Stimulated activated CD8-positive, alpha-beta memory T cell treated with anti-CD3 and anti-CD28 coated beads, Interleukin-4, amount 100 ng/mL, for 4 hours (primary cell): Measurements from ENCODE around the gene EIF4G1.
"Not testable (repeated sequence)": the region's sequence is repeated elsewhere in the genome, so short reads cannot be mapped to it uniquely, and the experiment has no call there.

ENCODE experiments used
- DNase-seq, 2 donors: peaks; one replicate each; pipeline ENCODE4 v3.0.0-alpha.2; 2020; ENCODE audit warnings: low read depth in 2 of 2, low spot score in 1 of 2

EIF4G1 gene

GRCh38 chr3:184314363-184314699, at the start of gene EIF4G1:
TSS of gene EIF4G1 (plus strand) at chr3:184314606. CDS start at chr3:184315797, 1,191 bp downstream.
- DNase-seq: peak; percentile 73 to 86

GRCh38 chr3:184267249-184267648, 47.2 kb upstream of the EIF4G1 start:
- not testable (repeated sequence) for DNase-seq

GRCh38 chr3:184272269-184272668, 42.1 kb upstream of the EIF4G1 start:
- no peak for DNase-seq

GRCh38 chr3:184275381-184275701, 39.1 kb upstream of the EIF4G1 start:
- DNase-seq: no peak

GRCh38 chr3:184275961-184276910, 38.2 kb upstream of the EIF4G1 start, which contains the start of gene ECE2:
TSS of gene ECE2 (plus strand) at chr3:184276022. CDS start at chr3:184276154, 132 bp downstream.
- DNase-seq: no peak

GRCh38 chr3:184277366-184277765, 37.0 kb upstream of the EIF4G1 start:
- DNase-seq: no peak

GRCh38 chr3:184282941-184283340, 31.5 kb upstream of the EIF4G1 start:
- no peak for DNase-seq

- DNase-seq: no peak
Measured at GRCh38 chr3:184283681-184284080, 30.7 kb upstream of the EIF4G1 start.

- DNase-seq: no peak
Measured at GRCh38 chr3:184284696-184285095, 29.7 kb upstream of the EIF4G1 start.

- DNase-seq: peak; percentile 27 to 37
Measured at GRCh38 chr3:184289426-184289938, 24.9 kb upstream of the EIF4G1 start.

- no peak for DNase-seq
Measured at GRCh38 chr3:184290331-184290730, 24.1 kb upstream of the EIF4G1 start.

GRCh38 chr3:184291044-184291737, 23.2 kb upstream of the EIF4G1 start:
- no peak for DNase-seq

- no peak for DNase-seq
Measured at GRCh38 chr3:184291738-184292445, 22.5 kb upstream of the EIF4G1 start.

GRCh38 chr3:184295771-184296170, 18.6 kb upstream of the EIF4G1 start:
- DNase-seq: no peak

- no peak for DNase-seq
Measured at GRCh38 chr3:184296616-184297015, 17.8 kb upstream of the EIF4G1 start.

GRCh38 chr3:184298759-184299487, 15.5 kb upstream of the EIF4G1 start, which contains the start of gene PSMD2:
TSS of gene PSMD2 (plus strand) at chr3:184299241. CDS start at chr3:184299267, 26 bp downstream.
- DNase-seq: peak; percentile 97

- DNase-seq: no peak
Measured at GRCh38 chr3:184299488-184300377, 14.7 kb upstream of the EIF4G1 start.

- DNase-seq: no peak
Measured at GRCh38 chr3:184300378-184300720, 14.1 kb upstream of the EIF4G1 start.

GRCh38 chr3:184305577-184305976, 8.8 kb upstream of the EIF4G1 start:
- no peak for DNase-seq
